Stomach (tissue), 9 donors: ENCODE results near the gene ARPC5L. TPM values are rescaled to one million over a fixed set of nuclear protein-coding genes. Genes with fewer than 3 reads are reported as not detected.

Source experiments
- DNase-seq, 2 donors: peaks; one replicate each; pipeline versions ENCODE4 v3.0.0 to v3.0.0-alpha.2; 2013 to 2019
- H3K27ac ChIP-seq, 5 donors: fragments of 200-600 bp in 4 of 5; sonication (generic) in 4 of 5; one replicate each; pipeline ENCODE4 v1.5.1; 2013 to 2019; ENCODE audit warnings: mild to moderate bottlenecking in 1 of 5, moderate library complexity in 1 of 5
- H3K27me3 ChIP-seq, 3 donors: fragments of 200-600 bp; sonication (generic); one replicate each; pipeline ENCODE4 v1.5.1; 2017 to 2019; ENCODE audit warnings: mixed run types in 1 of 3
- H3K36me3 ChIP-seq, 4 donors: fragments of 200-600 bp; sonication (generic); 1 replicate in 3 of 4; 2 replicates in 1 of 4; pipeline ENCODE4 v1.5.1; 2016 to 2019
- H3K4me1 ChIP-seq, 4 donors: fragments of 200-600 bp; sonication (generic); one replicate each; pipeline ENCODE4 v1.5.1; 2016 to 2019
- H3K4me3 ChIP-seq, 4 donors: fragments of 200-600 bp; sonication (generic) in 3 of 4; one replicate each; pipeline ENCODE4 v1.5.1; 2016 to 2019; ENCODE audit warnings: mild to moderate bottlenecking in 1 of 4
- H3K9me3 ChIP-seq, 4 donors: fragments of 200-600 bp; sonication (generic); one replicate each; pipeline ENCODE4 v1.5.1; 2016 to 2019
- CTCF ChIP-seq, 7 experiments: fragments of 450-650 bp in 4 of 7; fragments of 200-600 bp in 3 of 7; sonication (generic) in 3 of 7; IDR thresholded peaks; one replicate each; pipeline ENCODE4 v1.5.1; 2016 to 2019; ENCODE audit warnings: antibody characterized with exemption in 7 of 7, control low read depth in 2 of 7, mild to moderate bottlenecking in 1 of 7
- EP300 ChIP-seq: sonication (generic); formaldehyde crosslinking; IDR thresholded peaks from one replicate; pipeline ENCODE4 v1.6.1; 2017; ENCODE audit warnings: antibody characterized with exemption
- POLR2A ChIP-seq, 4 donors: fragments of 450-650 bp; IDR thresholded peaks; one replicate each; pipeline ENCODE4 v1.6.1; 2016; ENCODE audit warnings: antibody characterized with exemption in 4 of 4, control low read depth in 2 of 4, mild to moderate bottlenecking in 1 of 4, moderate library complexity in 1 of 4
- POLR2AphosphoS5 ChIP-seq, 3 donors: sonication (generic); formaldehyde crosslinking; IDR thresholded peaks; one replicate each; pipeline ENCODE4 v1.6.1; 2016; ENCODE audit warnings: antibody characterized with exemption in 3 of 3
- WGBS, 5 donors: extraction: QIAGEN DNeasy Blood & Tissue Kit in 3 of 5; methylation state at CpG; one replicate each; pipeline versions ENCODE4 v1.1.5 to v1.1.7; 2013 to 2018; 5-methylcytosine and 5-hydroxymethylcytosine counted together
- intact Hi-C: fragments of 100-400 bp; cut with DNase I; formaldehyde crosslinking; loops from one replicate; pipeline ENCODE4 v1.15.1; 2023; ENCODE audit warnings: low total_unique reads
- polyA plus RNA-seq, 3 donors: library from polyadenylated mRNA; stranded (reverse); fragments of 200-250 nt; gene quantifications; one replicate each; pipeline ENCODE4 v1.2.3, GENCODE V29; 2013
- total RNA-seq, 5 donors: library from RNA; depleted of rRNA; stranded (reverse); fragments of >200 nt; gene quantifications; one replicate each; pipeline versions ENCODE4 v1.1.0 to v1.2.3, GENCODE V29; 2014 to 2016
- donor health status: healthy with polysubstance abuse.
- donor health status: Bipolar disorder and iron deficiency.
- donor health status: healthy.

ARPC5L gene
- total and polyA plus RNA-seq, 8 donors: 20.4 to 71.0 (median 43.6) TPM; not detected in 1

- no peaks in the 10 kb centered on the region for H3K9me3 ChIP-seq
- DNase-seq: peak in 1 of 2 donors; percentile 27
- no peak for TF ChIP-seq POLR2AphosphoS5 (IDR thresholded peaks at IDR 0.05)
- TF ChIP-seq POLR2A (IDR thresholded peaks at IDR 0.05): no peak
- no peak for TF ChIP-seq EP300
- TF ChIP-seq CTCF (IDR thresholded peaks at IDR 0.05): no peak
- no peaks in the 10 kb centered on the region for H3K4me1 ChIP-seq
- H3K36me3 ChIP-seq: peaks cover 42 to 85% (median 82%) of the 10 kb centered on the region in 4 donors
- WGBS, 5 donors: 86 to 90% (median 88%) methylated on average over 6 of the region's 6 CpGs
- intact Hi-C loops: no loop called here
- no peaks in the 10 kb centered on the region for H3K27me3 ChIP-seq
- no peak overlapping the region for H3K4me3 ChIP-seq
- H3K27ac ChIP-seq: no peak overlapping the region
Measured at GRCh38 chr9:124897570-124898460, 35.9 kb downstream of the ARPC5L start.

- DNase-seq: no peak
- no peak for TF ChIP-seq POLR2AphosphoS5 (IDR thresholded peaks at IDR 0.05)
- TF ChIP-seq CTCF (IDR thresholded peaks at IDR 0.05): no peak
- no peak for TF ChIP-seq EP300
- no peak for TF ChIP-seq POLR2A (IDR thresholded peaks at IDR 0.05)
- no peak overlapping the region for H3K27ac ChIP-seq
- H3K4me3 ChIP-seq: no peak overlapping the region
- no peaks in the 10 kb centered on the region for H3K27me3 ChIP-seq
- H3K4me1 ChIP-seq: no peaks in the 10 kb centered on the region
- peaks cover 30 to 85% (median 79%) of the 10 kb centered on the region in 4 donors for H3K36me3 ChIP-seq
- 90 to 96% (median 92%) methylated on average over 9 of the region's 9 CpGs for WGBS, 5 donors
- intact Hi-C loops: no loop called here
- no peaks in the 10 kb centered on the region for H3K9me3 ChIP-seq
Measured at GRCh38 chr9:124899845-124900244, 37.9 kb downstream of the ARPC5L start.

- no peak for DNase-seq
- H3K9me3 ChIP-seq: no peaks in the 10 kb centered on the region
- H3K4me1 ChIP-seq: peaks cover 0 to 10% (median 3%) of the 10 kb centered on the region in 4 donors
- peaks cover 19 to 98% (median 90%) of the 10 kb centered on the region in 4 donors for H3K36me3 ChIP-seq
- 20 to 48% (median 38%) methylated on average over 1 of the region's 1 CpG for WGBS, 5 donors
- H3K4me3 ChIP-seq: no peak overlapping the region
- H3K27me3 ChIP-seq: no peaks in the 10 kb centered on the region
- TF ChIP-seq CTCF (IDR thresholded peaks at IDR 0.05) (no peak), POLR2A (IDR thresholded peaks at IDR 0.05) (no peak), POLR2AphosphoS5 (IDR thresholded peaks at IDR 0.05) (no peak), EP300 (no peak)
- no peak overlapping the region for H3K27ac ChIP-seq
- intact Hi-C loops: no loop called here
Measured at GRCh38 chr9:124906966-124907365, 45.0 kb downstream of the ARPC5L start.

- DNase-seq: no peak
- 77 to 82% (median 80%) methylated on average over 2 of the region's 2 CpGs for WGBS, 5 donors
- H3K27ac ChIP-seq: no peak overlapping the region
- H3K4me1 ChIP-seq: peaks cover 0 to 10% (median 3%) of the 10 kb centered on the region in 4 donors
- H3K36me3 ChIP-seq: peaks cover 19 to 99% (median 91%) of the 10 kb centered on the region in 4 donors
- no peaks in the 10 kb centered on the region for H3K9me3 ChIP-seq
- intact Hi-C loops: no loop called here
- no peak overlapping the region for H3K4me3 ChIP-seq
- no peaks in the 10 kb centered on the region for H3K27me3 ChIP-seq
- TF ChIP-seq EP300: no peak
- no peak for TF ChIP-seq POLR2A (IDR thresholded peaks at IDR 0.05)
- TF ChIP-seq POLR2AphosphoS5 (IDR thresholded peaks at IDR 0.05): no peak
- no peak for TF ChIP-seq CTCF (IDR thresholded peaks at IDR 0.05)
Measured at GRCh38 chr9:124908098-124908497, 46.2 kb downstream of the ARPC5L start.
